ENCODE data around the gene SVIL.

GRCh38 chr10:29451946-29452345 is 182.8 kb downstream of the SVIL start:
- TF ChIP-seq CTCF (conservative IDR thresholded peaks at IDR 0.05): no peak
- TF ChIP-seq ZFX (IDR thresholded peaks at IDR 0.05): no peak

Data from C4-2B (cell line).